Measurements from ENCODE around the gene ZNF32.

Gene ZNF32

GRCh38 chr10:43681220-43681619 lies 32.5 kb upstream of the ZNF32 start:
- Histone ChIP-seq H3K27me3 (ENCODE audit: insufficient read depth, poor library complexity, severe bottlenecking) (no peaks in the 10 kb centered on the region), H3K4me3 (replicated peaks; ENCODE audit: insufficient read depth, low read length) (no peak overlapping the region), H3K27ac (replicated peaks) (no peak overlapping the region)
- TF ChIP-seq POLR2AphosphoS5 (IDR thresholded peaks at IDR 0.05; ENCODE audit: low read depth) (no peak), GABPA (IDR thresholded peaks at IDR 0.05; ENCODE audit: low read depth) (no peak), SPI1 (IDR thresholded peaks at IDR 0.05; ENCODE audit: borderline replicate concordance, low read depth) (no peak), REST (IDR thresholded peaks at IDR 0.05; ENCODE audit: insufficient replicate concordance, low read depth) (no peak), CTCF (IDR thresholded peaks at IDR 0.05; ENCODE audit: insufficient read depth, low read length) (no peak)
- DNase-seq (ENCODE audit: low read depth in 1 of 2, low spot score in 1 of 2) = no peak

- Histone ChIP-seq H3K27ac (replicated peaks) (no peak overlapping the region), H3K4me3 (replicated peaks; ENCODE audit: insufficient read depth, low read length) (no peak overlapping the region), H3K27me3 (ENCODE audit: insufficient read depth, poor library complexity, severe bottlenecking) (no peaks in the 10 kb centered on the region)
- DNase-seq (ENCODE audit: low read depth in 1 of 2, low spot score in 1 of 2) = no peak
- TF ChIP-seq GABPA (IDR thresholded peaks at IDR 0.05; ENCODE audit: low read depth) (no peak), REST (IDR thresholded peaks at IDR 0.05; ENCODE audit: insufficient replicate concordance, low read depth) (no peak), SPI1 (IDR thresholded peaks at IDR 0.05; ENCODE audit: borderline replicate concordance, low read depth) (no peak), CTCF (IDR thresholded peaks at IDR 0.05; ENCODE audit: insufficient read depth, low read length) (no peak), POLR2AphosphoS5 (IDR thresholded peaks at IDR 0.05; ENCODE audit: low read depth) (no peak)
Observed at GRCh38 chr10:43680035-43680434, 31.4 kb upstream of the ZNF32 start.

- no peak overlapping the region for H3K4me3 ChIP-seq (replicated peaks; ENCODE audit: insufficient read depth, low read length)
- H3K27ac ChIP-seq (replicated peaks) = no peak overlapping the region
- no peaks in the 10 kb centered on the region for H3K27me3 ChIP-seq (ENCODE audit: insufficient read depth, poor library complexity, severe bottlenecking)
- DNase-seq (ENCODE audit: low read depth in 1 of 2, low spot score in 1 of 2) = no peak
- TF ChIP-seq GABPA (IDR thresholded peaks at IDR 0.05; ENCODE audit: low read depth) (no peak), SPI1 (IDR thresholded peaks at IDR 0.05; ENCODE audit: borderline replicate concordance, low read depth) (no peak), CTCF (IDR thresholded peaks at IDR 0.05; ENCODE audit: insufficient read depth, low read length) (no peak), REST (IDR thresholded peaks at IDR 0.05; ENCODE audit: insufficient replicate concordance, low read depth) (no peak), POLR2AphosphoS5 (IDR thresholded peaks at IDR 0.05; ENCODE audit: low read depth) (no peak)
Observed at GRCh38 chr10:43679509-43679908, 30.8 kb upstream of the ZNF32 start.
